ENCODE results near the gene CENPF.

DNA sequence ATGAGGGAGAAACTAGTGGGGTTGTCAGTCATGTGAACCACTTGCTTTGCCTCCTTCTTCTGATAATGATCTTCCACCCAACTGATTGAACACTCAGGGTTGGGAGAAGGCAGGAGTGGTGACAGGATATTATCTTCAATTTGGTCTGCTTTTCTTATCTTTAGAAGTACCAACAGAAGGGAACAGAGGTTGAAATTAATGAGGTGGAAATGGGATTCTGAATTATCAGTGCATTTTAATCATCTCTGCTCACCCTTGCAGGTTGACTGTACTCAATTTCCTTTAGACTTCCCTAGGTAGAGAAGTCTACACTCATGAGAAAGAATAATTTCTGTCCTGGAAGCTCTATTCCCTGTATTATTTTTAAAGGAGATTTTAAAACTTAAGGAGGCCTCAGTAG is 31.7 kb upstream of the CENPF start:
- no peak for TF ChIP-seq POLR2A (IDR thresholded peaks at IDR 0.05)
- TF ChIP-seq CTCF (IDR thresholded peaks at IDR 0.05) = no peak
- no peak for TF ChIP-seq EP300 (IDR thresholded peaks at IDR 0.05)

Measured in suprapubic skin (tissue), 3 donors.